ENCODE measurements around the gene COBLL1.

DNA sequence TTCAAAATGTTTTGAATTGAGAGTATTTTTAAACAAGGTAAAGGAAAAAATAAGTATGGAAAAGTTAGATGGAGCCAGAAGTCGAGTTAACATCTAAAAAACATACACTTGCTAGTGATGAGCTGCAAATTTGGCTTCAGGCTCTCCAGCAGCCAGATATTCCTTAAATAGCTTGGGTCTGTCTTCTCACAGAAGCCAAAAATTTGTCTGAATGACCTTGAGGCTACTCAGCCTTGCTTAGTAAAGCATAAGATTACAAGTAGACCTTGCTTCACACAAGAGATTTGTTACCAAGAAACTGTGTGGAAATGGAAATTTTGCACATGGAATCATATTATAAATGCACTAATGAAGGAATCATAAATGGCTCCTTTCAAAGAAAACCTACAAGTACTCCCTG is 179.6 kb downstream of the COBLL1 start:
- TF ChIP-seq, protein P1, sequence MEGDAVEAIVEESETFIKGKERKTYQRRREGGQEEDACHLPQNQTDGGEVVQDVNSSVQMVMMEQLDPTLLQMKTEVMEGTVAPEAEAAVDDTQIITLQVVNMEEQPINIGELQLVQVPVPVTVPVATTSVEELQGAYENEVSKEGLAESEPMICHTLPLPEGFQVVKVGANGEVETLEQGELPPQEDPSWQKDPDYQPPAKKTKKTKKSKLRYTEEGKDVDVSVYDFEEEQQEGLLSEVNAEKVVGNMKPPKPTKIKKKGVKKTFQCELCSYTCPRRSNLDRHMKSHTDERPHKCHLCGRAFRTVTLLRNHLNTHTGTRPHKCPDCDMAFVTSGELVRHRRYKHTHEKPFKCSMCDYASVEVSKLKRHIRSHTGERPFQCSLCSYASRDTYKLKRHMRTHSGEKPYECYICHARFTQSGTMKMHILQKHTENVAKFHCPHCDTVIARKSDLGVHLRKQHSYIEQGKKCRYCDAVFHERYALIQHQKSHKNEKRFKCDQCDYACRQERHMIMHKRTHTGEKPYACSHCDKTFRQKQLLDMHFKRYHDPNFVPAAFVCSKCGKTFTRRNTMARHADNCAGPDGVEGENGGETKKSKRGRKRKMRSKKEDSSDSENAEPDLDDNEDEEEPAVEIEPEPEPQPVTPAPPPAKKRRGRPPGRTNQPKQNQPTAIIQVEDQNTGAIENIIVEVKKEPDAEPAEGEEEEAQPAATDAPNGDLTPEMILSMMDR (IDR thresholded peaks at IDR 0.05; ENCODE audit: poor library complexity), result no peak
- no peak for TF ChIP-seq EZH2phosphoT487 (IDR thresholded peaks at IDR 0.05; ENCODE audit: low read depth, severe bottlenecking, unreplicated experiment)
- TF ChIP-seq EZH2 (IDR thresholded peaks at IDR 0.05; ENCODE audit: borderline replicate concordance), result no peak

Measured in hepatocyte (in vitro differentiated cells).